ENCODE data around the gene TTC9. TPM values are rescaled to one million over a fixed set of nuclear protein-coding genes. Genes with fewer than 3 reads are reported as not detected.

Gene TTC9
- total RNA-seq, 4 donors from 2014 or later: 3.9 to 6.9 (median 5.4) TPM

DNA sequence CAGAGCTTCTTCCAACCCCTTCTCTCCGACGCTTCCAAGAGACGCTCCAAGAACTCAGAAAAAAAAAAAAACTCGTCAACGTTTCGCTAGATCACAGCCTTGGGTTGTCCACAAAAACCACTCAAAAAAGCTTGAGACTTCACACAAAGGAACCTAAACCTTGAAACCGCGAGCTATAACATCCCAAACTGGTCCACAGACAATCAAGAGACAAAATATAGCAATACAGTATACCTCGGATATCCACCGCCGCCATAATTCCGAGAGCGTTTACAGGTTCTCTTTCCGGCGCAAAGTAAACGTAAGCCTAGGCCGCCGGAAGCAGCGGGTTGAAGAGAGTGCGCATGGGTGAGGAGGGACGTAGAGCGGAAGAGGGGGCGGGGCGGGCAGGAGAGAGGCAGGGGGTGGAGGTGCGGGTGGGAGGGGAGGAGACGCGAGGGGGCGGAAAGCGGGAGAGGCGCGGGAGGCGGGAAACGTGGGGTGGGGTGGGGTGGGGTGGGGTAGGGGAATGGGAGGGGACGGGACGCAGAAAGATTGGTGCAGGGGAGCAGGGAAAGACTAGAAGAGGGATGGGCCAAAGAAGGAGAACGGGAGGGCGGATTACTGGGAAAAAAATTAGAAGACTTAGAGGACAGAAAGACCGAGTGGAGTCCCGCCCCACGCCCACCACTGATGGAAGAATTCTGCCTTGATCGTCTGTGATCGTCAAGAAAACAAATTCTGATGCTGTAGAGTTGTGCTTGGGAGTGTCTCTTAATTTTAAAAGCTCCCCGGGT is 41.1 kb upstream of the TTC9 start, which contains the start of gene MED6:
Gene MED6, minus strand, starts transcription at position 274 of the 776 bp plus-strand sequence. Its CDS starts 18 bp downstream, at position 256.
- peaks cover 2 to 22% (median 11%) of the 10 kb centered on the region in 4 donors for H3K4me1 ChIP-seq
- peak within 1 kb of the TSS; percentile 31 to 85 (median 80) for H3K27ac ChIP-seq
- peaks cover 0 to 4% of the 10 kb centered on the region in 2 donors for H3K27me3 ChIP-seq
- peak; percentile 82 to 90 for DNase-seq (ENCODE audit: low spot score in 2 of 2)
- H3K36me3 ChIP-seq: peaks cover 0 to 13% (median 0%) of the 10 kb centered on the region in 3 donors
- 1% methylated on average over 43 of the region's 43 CpGs for WGBS, 2 donors
- TF ChIP-seq EP300 (IDR thresholded peaks at IDR 0.05) (peak; percentile 35 to 90), POLR2A (IDR thresholded peaks at IDR 0.05) (peak in 1 of 2 donors; percentile 29)
- TF ChIP-seq, protein P1, sequence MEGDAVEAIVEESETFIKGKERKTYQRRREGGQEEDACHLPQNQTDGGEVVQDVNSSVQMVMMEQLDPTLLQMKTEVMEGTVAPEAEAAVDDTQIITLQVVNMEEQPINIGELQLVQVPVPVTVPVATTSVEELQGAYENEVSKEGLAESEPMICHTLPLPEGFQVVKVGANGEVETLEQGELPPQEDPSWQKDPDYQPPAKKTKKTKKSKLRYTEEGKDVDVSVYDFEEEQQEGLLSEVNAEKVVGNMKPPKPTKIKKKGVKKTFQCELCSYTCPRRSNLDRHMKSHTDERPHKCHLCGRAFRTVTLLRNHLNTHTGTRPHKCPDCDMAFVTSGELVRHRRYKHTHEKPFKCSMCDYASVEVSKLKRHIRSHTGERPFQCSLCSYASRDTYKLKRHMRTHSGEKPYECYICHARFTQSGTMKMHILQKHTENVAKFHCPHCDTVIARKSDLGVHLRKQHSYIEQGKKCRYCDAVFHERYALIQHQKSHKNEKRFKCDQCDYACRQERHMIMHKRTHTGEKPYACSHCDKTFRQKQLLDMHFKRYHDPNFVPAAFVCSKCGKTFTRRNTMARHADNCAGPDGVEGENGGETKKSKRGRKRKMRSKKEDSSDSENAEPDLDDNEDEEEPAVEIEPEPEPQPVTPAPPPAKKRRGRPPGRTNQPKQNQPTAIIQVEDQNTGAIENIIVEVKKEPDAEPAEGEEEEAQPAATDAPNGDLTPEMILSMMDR (IDR thresholded peaks at IDR 0.05): no peak
- no peaks in the 10 kb centered on the region for H3K9me3 ChIP-seq
- H3K4me3 ChIP-seq: peak within 1 kb of the TSS; percentile 59 to 89 (median 70)

DNA sequence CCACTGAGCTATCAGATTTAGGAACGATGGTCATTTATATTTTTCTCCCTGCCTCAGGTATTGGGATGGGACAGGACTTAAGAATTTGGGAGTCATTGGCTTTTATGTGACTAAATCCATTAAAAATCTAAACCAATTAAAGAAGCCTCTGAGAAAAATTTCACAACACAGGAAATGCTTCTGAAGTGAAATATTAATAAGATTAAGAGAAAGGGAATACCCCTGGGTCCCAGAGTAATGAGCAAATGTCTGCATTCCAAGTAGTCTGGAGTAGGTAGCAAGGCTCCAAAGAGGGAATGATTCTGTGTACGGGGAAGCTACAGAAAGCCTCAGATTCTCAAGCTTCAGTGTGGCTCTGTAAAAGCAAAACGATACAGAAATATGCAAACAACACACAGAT is 40.6 kb upstream of the TTC9 start:
- Histone ChIP-seq H3K9me3 (no peaks in the 10 kb centered on the region), H3K4me3 (peak overlapping the region; percentile 18 to 89 (median 70)), H3K27ac (peak overlapping the region in 3 of 4 donors; percentile 54 to 85 (median 79)), H3K27me3 (peaks cover 0 to 7% of the 10 kb centered on the region in 2 donors), H3K36me3 (peaks cover 0 to 7% (median 0%) of the 10 kb centered on the region in 3 donors), H3K4me1 (peaks cover 2 to 22% (median 11%) of the 10 kb centered on the region in 4 donors)
- no peak for DNase-seq (ENCODE audit: low spot score in 2 of 2)
- WGBS, 2 donors: 35 to 47% methylated on average over 3 of the region's 3 CpGs
- no peak for TF ChIP-seq EP300 (IDR thresholded peaks at IDR 0.05)
- TF ChIP-seq, protein P1 (IDR thresholded peaks at IDR 0.05): no peak
- no peak for TF ChIP-seq POLR2A (IDR thresholded peaks at IDR 0.05)

- peaks cover 2 to 22% (median 11%) of the 10 kb centered on the region in 4 donors for H3K4me1 ChIP-seq
- no peaks in the 10 kb centered on the region for H3K36me3 ChIP-seq
- H3K4me3 ChIP-seq: no peak overlapping the region
- WGBS, 2 donors: 85 to 88% methylated on average over 2 of the region's 2 CpGs
- H3K27me3 ChIP-seq: peaks cover 0 to 7% of the 10 kb centered on the region in 2 donors
- no peaks in the 10 kb centered on the region for H3K9me3 ChIP-seq
- DNase-seq (ENCODE audit: low spot score in 2 of 2): no peak
- no peak for TF ChIP-seq POLR2A (IDR thresholded peaks at IDR 0.05)
- TF ChIP-seq, protein P1 (IDR thresholded peaks at IDR 0.05): no peak
- no peak for TF ChIP-seq EP300 (IDR thresholded peaks at IDR 0.05)
- no peak overlapping the region for H3K27ac ChIP-seq
Measured at GRCh38 chr14:70602254-70602653, 39.5 kb upstream of the TTC9 start.

DNA sequence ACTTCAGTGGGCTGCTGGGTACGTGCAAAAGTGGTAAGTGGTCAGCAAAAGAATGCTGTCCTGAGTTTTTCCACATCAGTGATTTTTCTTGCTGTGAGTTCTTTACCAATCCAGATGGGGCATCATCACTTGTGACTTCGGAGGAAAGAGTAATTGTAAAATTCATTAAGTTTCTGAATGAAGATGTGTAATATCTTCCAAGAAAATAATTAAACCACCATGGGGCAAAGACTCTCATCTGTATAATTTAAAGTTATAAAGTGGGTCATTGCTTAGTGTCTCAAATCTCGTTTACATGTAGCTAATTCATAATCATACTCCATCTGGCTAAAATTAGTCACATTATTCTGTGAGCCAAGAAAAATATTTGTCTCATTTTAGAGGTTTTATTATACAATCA is 30.5 kb upstream of the TTC9 start:
- Histone ChIP-seq H3K9me3 (no peaks in the 10 kb centered on the region), H3K27ac (no peak overlapping the region), H3K36me3 (no peaks in the 10 kb centered on the region), H3K4me3 (no peak overlapping the region), H3K27me3 (peaks cover 0 to 13% of the 10 kb centered on the region in 2 donors), H3K4me1 (no peaks in the 10 kb centered on the region)
- TF ChIP-seq, protein P1 (IDR thresholded peaks at IDR 0.05): no peak
- TF ChIP-seq POLR2A (IDR thresholded peaks at IDR 0.05) (no peak), EP300 (IDR thresholded peaks at IDR 0.05) (no peak)
- 54 to 59% methylated on average over 3 of the region's 3 CpGs for WGBS, 2 donors
- DNase-seq (ENCODE audit: low spot score in 2 of 2): no peak

DNA sequence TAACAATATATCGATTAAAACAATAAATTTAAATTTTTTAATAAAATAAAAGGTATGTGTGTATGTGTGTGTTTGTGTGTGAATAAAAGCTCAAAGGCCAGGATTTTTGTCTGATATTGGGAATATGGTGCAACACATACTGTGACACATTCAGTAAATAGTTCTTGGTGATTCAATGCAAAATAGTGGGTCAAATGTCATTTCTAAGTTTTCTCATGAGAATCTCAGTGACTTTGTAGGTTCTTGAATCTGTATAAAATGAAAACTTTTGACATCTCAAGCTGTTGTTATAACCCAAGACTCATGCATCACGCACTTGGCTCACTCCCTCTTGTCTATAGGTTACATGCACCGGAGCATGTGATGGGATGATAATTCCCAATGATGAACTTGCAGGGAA is 25.1 kb upstream of the TTC9 start:
- 91 to 93% methylated on average over 3 of the region's 3 CpGs for WGBS, 2 donors
- H3K4me1 ChIP-seq: no peaks in the 10 kb centered on the region
- no peaks in the 10 kb centered on the region for H3K9me3 ChIP-seq
- H3K36me3 ChIP-seq: no peaks in the 10 kb centered on the region
- no peak for TF ChIP-seq POLR2A (IDR thresholded peaks at IDR 0.05)
- TF ChIP-seq, protein P1 (IDR thresholded peaks at IDR 0.05): no peak
- TF ChIP-seq EP300 (IDR thresholded peaks at IDR 0.05): no peak
- no peak for DNase-seq (ENCODE audit: low spot score in 2 of 2)
- no peaks in the 10 kb centered on the region for H3K27me3 ChIP-seq
- H3K4me3 ChIP-seq: no peak overlapping the region
- H3K27ac ChIP-seq: no peak overlapping the region

All from tibial nerve (tissue), 4 donors.